LNCAP (cell line): ENCODE measurements around the gene DUSP15.

Experiments
- TF ChIP-seq, protein P1 (sequence below): fragments of 450-650 bp; IDR thresholded peaks from 2 replicates; pipeline ENCODE4 v1.5.1; 2017; ENCODE audit warnings: mild to moderate bottlenecking

DUSP15 gene

GRCh38 chr20:31903627-31904386 lies 33.5 kb upstream of the DUSP15 start:
- TF ChIP-seq, protein P1, sequence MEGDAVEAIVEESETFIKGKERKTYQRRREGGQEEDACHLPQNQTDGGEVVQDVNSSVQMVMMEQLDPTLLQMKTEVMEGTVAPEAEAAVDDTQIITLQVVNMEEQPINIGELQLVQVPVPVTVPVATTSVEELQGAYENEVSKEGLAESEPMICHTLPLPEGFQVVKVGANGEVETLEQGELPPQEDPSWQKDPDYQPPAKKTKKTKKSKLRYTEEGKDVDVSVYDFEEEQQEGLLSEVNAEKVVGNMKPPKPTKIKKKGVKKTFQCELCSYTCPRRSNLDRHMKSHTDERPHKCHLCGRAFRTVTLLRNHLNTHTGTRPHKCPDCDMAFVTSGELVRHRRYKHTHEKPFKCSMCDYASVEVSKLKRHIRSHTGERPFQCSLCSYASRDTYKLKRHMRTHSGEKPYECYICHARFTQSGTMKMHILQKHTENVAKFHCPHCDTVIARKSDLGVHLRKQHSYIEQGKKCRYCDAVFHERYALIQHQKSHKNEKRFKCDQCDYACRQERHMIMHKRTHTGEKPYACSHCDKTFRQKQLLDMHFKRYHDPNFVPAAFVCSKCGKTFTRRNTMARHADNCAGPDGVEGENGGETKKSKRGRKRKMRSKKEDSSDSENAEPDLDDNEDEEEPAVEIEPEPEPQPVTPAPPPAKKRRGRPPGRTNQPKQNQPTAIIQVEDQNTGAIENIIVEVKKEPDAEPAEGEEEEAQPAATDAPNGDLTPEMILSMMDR, result no peak

GRCh38 chr20:31901615-31902014 lies 31.3 kb upstream of the DUSP15 start:
- TF ChIP-seq, protein P1, result no peak

DNA sequence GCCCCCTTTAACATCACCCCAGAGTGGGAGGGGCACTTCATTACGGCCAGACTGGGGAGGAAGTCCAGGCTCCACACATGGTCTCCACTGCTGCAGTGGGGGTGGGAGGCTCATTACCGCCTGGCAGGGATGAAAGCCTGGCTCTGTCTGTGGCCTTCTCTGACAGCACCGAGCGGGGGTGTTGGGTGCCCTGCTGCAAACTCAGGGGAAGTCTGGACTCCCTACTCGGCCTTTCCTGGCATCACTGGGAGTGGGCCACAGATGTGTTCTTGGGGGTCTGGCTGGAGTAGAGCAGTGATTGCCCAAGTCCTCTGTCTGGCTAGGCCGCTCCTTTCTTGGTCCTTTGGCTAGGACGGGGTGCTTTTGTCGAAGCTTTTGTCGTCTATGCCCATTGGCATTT lies 27.2 kb upstream of the DUSP15 start:
- TF ChIP-seq, protein P1, result no peak

DNA sequence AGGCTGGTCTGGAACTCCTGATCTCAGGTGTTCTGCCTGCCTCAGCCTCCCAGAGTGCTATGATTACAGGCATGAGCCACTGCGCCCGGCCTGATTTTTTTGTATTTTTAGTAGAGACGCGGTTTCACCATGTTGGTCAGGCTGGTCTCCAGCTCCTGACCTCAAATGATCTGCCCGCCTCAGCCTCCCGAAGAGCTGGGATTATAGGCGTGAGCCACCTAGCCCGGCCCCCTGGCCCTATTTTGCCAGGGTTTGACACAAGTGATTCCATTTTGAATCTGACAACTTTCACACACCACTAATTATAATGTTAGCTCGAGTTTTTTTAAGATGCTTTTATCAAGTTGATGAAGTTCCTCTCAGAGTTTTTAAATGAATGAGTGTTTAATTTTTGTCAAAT lies 25.7 kb upstream of the DUSP15 start:
- TF ChIP-seq, protein P1, result no peak

DNA sequence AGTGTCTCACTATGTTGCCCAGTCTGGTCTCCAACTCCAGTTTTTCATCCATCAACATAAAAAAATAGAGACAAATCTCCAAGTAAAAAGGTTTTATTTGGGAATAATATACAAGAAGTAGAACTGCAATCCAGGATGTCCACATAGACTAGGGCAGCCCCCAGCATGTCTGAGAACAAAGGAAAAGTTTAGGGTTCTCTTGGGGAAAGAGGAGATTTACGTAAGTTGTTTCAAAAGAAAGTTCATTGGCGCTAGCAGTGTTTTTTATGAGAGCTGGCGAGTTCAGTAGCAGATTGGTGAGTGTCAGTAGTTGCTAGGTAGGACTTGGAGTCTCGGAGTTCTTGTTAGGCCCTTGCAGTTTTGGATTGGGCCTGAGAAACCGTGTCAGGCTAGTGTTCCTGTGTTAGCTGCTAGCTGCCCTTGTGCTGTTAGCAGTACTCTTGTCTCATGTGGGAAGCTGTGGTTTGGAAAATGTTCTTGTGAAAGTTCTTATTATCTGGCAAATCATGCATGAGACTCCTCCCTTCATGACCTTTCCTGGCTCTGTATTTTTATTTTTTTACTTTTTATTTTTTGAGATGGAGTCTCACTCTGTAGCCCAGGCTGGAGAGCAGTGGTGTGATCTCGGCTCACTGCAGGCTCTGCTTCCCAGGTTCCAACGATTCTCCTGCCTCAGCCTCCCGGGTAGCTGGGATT lies 24.8 kb upstream of the DUSP15 start:
- TF ChIP-seq, protein P1, result no peak

GRCh38 chr20:31890646-31891045 lies 20.3 kb upstream of the DUSP15 start:
- TF ChIP-seq, protein P1, result no peak

DNA sequence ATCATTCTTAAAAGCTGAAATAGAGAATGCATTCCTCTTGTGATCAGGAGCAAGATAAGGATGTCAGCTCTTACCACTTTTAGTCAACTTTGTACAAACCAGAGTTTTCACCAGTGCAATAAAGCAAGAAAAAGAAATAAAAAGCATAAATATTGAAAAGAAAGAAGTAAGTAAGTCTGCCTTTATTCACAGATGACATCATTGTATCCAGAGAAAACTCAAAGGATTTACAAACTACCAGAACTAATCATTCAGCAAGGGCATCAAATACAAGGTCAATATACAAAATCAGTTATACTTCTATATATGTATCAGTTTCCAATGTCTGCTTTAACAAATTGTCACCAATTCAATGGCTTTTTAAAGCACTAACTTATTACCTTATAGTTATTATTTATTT lies 13.5 kb upstream of the DUSP15 start:
- TF ChIP-seq, protein P1, result no peak
